Measurements from ENCODE around the gene MED22. TPM values are rescaled to one million over a fixed set of nuclear protein-coding genes. Genes with fewer than 3 reads are reported as not detected.

The MED22 gene
- total and polyA plus RNA-seq, 2 experiments from 2014 or later, result 20.9 to 85.7 TPM

- no peak overlapping the region for H3K4me3 Mint-ChIP-seq
- Histone ChIP-seq H3K4me1 (ENCODE audit: insufficient read depth) (no peaks in the 10 kb centered on the region), H3K4me3 (no peak overlapping the region), H4K20me1 (replicated peaks; ENCODE audit: insufficient read depth) (no peaks in the 10 kb centered on the region), H3K4me2 (no peak overlapping the region), H3K27me3 (ENCODE audit: insufficient read depth) (no peaks in the 10 kb centered on the region), H3K9me2 (ENCODE audit: insufficient read depth) (no peaks in the 10 kb centered on the region), H3K79me2 (replicated peaks; ENCODE audit: insufficient read depth) (no peaks in the 10 kb centered on the region), H3K27ac (ENCODE audit: low read depth) (no peak overlapping the region), H3K36me3 (ENCODE audit: insufficient read depth) (no peaks in the 10 kb centered on the region), H2AFZ (no peak overlapping the region), H3F3A (replicated peaks; ENCODE audit: low read depth) (no peaks in the 10 kb centered on the region)
- peaks cover 14% of the 10 kb centered on the region for H3K36me3 Mint-ChIP-seq (ENCODE audit: low read depth)
- H3K9me3 Mint-ChIP-seq, result peaks cover 31% of the 10 kb centered on the region
- no peak for DNase-seq (ENCODE audit: low spot score)
- no peak overlapping the region for H3K27ac Mint-ChIP-seq
- TF ChIP-seq NANOG (IDR thresholded peaks at IDR 0.05; ENCODE audit: borderline replicate concordance) (no peak), EZH2phosphoT487 (IDR thresholded peaks at IDR 0.05; ENCODE audit: unreplicated experiment) (no peak), JUNB (IDR thresholded peaks at IDR 0.05; ENCODE audit: unreplicated experiment) (no peak), ZNF114 (CRISPR knock-in tag; IDR thresholded peaks at IDR 0.05) (no peak), ETS1 (IDR thresholded peaks at IDR 0.05) (no peak), ZNF462 (CRISPR knock-in tag; IDR thresholded peaks at IDR 0.05) (no peak), CREB1 (CRISPR knock-in tag; IDR thresholded peaks at IDR 0.05; ENCODE audit: low read depth) (no peak), STAT1 (IDR thresholded peaks at IDR 0.05; ENCODE audit: unreplicated experiment) (no peak), EZH2 (IDR thresholded peaks at IDR 0.05; ENCODE audit: low read depth, unreplicated experiment) (no peak), REST (IDR thresholded peaks at IDR 0.05; ENCODE audit: unreplicated experiment) (no peak), POLR2AphosphoS5 (IDR thresholded peaks at IDR 0.05; ENCODE audit: low read depth) (no peak), ZNF331 (CRISPR knock-in tag; IDR thresholded peaks at IDR 0.05; ENCODE audit: low read depth) (no peak)
- TF ChIP-seq, protein P1, sequence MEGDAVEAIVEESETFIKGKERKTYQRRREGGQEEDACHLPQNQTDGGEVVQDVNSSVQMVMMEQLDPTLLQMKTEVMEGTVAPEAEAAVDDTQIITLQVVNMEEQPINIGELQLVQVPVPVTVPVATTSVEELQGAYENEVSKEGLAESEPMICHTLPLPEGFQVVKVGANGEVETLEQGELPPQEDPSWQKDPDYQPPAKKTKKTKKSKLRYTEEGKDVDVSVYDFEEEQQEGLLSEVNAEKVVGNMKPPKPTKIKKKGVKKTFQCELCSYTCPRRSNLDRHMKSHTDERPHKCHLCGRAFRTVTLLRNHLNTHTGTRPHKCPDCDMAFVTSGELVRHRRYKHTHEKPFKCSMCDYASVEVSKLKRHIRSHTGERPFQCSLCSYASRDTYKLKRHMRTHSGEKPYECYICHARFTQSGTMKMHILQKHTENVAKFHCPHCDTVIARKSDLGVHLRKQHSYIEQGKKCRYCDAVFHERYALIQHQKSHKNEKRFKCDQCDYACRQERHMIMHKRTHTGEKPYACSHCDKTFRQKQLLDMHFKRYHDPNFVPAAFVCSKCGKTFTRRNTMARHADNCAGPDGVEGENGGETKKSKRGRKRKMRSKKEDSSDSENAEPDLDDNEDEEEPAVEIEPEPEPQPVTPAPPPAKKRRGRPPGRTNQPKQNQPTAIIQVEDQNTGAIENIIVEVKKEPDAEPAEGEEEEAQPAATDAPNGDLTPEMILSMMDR (conservative IDR thresholded peaks at IDR 0.05; ENCODE audit: low read depth in 2 of 2), result no peak
- no peak for ATAC-seq
- peaks cover 18% of the 10 kb centered on the region for H3K27me3 Mint-ChIP-seq (ENCODE audit: insufficient read depth, low read depth, poor library complexity)
- H3K4me1 Mint-ChIP-seq, result no peaks in the 10 kb centered on the region; the same call in 2 of the 3 replicates
Observed at GRCh38 chr9:133323991-133324703, 23.8 kb downstream of the MED22 start.
